Left ventricle myocardium inferior (tissue), 1 donor: ENCODE measurements around the gene CRPPA. TPM values are rescaled to one million over a fixed set of nuclear protein-coding genes. Genes with fewer than 3 reads are reported as not detected.
"Not testable (repeated sequence)": the region's sequence is repeated elsewhere in the genome, so short reads cannot be mapped to it uniquely, and the experiment has no call there.

Experiments used
- DNase-seq: peaks from one replicate; pipeline ENCODE4 v3.0.0-alpha.2; 2020
- H3K27ac ChIP-seq: fragments of 200-600 bp; replicated peaks from 2 replicates; pipeline ENCODE4 v1.8.0; 2021
- H3K27me3 ChIP-seq: fragments of 200-600 bp; 2 replicates; pipeline ENCODE4 v1.8.0; 2021; ENCODE audit warnings: low read depth
- H3K36me3 ChIP-seq: fragments of 200-600 bp; 2 replicates; pipeline ENCODE4 v1.8.0; 2021
- H3K4me1 ChIP-seq: fragments of 200-600 bp; 2 replicates; pipeline ENCODE4 v1.8.0; 2021
- H3K4me3 ChIP-seq: fragments of 200-600 bp; 2 replicates; pipeline ENCODE4 v1.8.0; 2021; ENCODE audit warnings: mild to moderate bottlenecking, moderate library complexity
- H3K9me3 ChIP-seq: fragments of 200-600 bp; replicated peaks from 2 replicates; pipeline ENCODE4 v1.8.0; 2021
- intact Hi-C: fragments of 100-400 bp; cut with micrococcal nuclease; formaldehyde crosslinking; loops from one replicate; pipeline ENCODE4 v1.11.0; 2022
- total RNA-seq: library from RNA; stranded (reverse); fragmentation: NEBNext Ultra II Directional; extraction: Animal tissue kit (Norgen Biotek cat#: 25700); gene quantifications from one replicate; pipeline ENCODE4 v1.2.1, GENCODE V29; 2021
- TF ChIP-seq, protein P1 (sequence below): fragments of 200-600 bp; IDR thresholded peaks from 2 replicates; pipeline ENCODE4 v1.8.0; 2021; ENCODE audit warnings: antibody characterized with exemption, mild to moderate bottlenecking, borderline replicate concordance
- donor health status: DM: no; HTN: yes; CAD: no; lungs with severe emphysema.

Gene CRPPA
- total RNA-seq, 1 donor from 2014 or later, result 8.3 TPM

DNA sequence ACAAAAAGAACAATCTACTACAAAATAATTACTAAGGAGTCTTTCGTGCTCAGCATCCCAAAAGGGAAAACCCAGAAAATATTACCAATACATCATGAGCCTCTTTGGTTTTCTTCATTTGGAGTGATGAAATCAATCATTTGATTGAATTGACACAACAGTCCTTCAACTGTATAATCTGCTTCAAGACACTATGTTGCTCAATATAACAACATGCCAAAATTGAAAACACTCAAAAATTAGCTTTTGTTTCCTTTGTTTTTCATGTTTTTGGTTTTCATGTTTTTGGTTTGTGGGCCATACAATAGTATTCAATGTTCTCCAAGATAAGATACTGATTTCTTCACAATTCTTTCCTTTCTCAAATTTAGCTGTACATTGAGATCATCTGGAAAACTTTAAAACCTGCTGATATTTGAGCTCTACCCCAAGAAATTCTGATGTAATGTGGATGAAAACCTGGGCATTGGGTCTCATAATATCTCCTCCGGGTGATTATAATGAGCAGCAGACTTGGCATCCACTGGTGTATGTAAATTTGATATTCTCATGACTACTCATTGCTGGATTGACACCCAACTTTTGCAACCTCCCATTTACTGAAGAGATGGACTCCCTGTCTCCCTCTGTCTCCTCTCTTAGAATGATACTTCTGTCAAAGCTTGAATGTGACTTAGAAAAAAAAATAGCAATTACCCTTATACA, 39.6 kb upstream of the CRPPA start:
- Histone ChIP-seq H3K36me3 (no peaks in the 10 kb centered on the region), H3K4me1 (peaks cover 12% of the 10 kb centered on the region), H3K4me3 (no peak overlapping the region), H3K9me3 (peaks cover 6% of the 10 kb centered on the region), H3K27me3 (peaks cover 21% of the 10 kb centered on the region), H3K27ac (no peak overlapping the region)
- TF ChIP-seq, protein P1, sequence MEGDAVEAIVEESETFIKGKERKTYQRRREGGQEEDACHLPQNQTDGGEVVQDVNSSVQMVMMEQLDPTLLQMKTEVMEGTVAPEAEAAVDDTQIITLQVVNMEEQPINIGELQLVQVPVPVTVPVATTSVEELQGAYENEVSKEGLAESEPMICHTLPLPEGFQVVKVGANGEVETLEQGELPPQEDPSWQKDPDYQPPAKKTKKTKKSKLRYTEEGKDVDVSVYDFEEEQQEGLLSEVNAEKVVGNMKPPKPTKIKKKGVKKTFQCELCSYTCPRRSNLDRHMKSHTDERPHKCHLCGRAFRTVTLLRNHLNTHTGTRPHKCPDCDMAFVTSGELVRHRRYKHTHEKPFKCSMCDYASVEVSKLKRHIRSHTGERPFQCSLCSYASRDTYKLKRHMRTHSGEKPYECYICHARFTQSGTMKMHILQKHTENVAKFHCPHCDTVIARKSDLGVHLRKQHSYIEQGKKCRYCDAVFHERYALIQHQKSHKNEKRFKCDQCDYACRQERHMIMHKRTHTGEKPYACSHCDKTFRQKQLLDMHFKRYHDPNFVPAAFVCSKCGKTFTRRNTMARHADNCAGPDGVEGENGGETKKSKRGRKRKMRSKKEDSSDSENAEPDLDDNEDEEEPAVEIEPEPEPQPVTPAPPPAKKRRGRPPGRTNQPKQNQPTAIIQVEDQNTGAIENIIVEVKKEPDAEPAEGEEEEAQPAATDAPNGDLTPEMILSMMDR, result no peak
- no peak for DNase-seq
- intact Hi-C loops, result no loop called here

DNA sequence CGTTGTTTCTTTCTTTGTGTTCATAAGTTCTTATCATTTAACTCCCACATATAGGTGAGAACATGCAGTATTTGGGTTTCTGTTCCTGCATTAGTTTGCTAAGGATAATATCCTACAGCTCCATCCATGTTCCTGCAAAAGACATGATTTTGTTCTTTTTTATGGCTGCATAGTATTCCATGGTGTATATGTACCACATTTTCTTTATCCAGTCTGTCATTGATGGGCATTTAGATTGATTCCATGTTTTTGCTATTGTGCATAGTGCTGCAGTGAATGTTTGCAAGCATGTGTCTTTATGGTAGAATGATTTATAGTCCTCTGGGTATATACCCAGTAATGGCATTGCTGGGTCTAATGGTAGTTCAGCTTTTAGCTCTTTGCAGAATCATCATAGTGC, 35.0 kb upstream of the CRPPA start:
- intact Hi-C loops, DNase-seq: not testable (repeated sequence)

DNA sequence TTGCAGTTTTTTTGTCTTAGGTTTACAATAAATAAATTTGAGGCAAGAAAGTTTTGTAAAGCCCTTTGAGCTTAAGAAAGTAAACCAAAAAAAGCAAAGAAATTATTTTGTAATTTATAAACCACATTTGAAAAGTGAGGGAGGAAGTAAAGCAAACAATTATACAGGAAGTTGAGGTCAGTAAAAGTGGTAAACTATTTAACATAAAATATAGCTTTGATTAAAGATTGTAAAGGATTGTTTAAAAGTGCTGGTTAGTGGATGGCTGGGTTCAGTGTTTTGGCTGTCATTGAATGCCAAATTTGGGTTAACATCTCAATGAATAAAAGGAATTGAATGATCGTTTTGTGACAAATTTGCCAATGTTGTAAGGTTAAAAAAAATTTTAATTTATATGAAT, 34.3 kb upstream of the CRPPA start:
- Histone ChIP-seq H3K27ac (no peak overlapping the region), H3K36me3 (no peaks in the 10 kb centered on the region), H3K27me3 (no peaks in the 10 kb centered on the region), H3K9me3 (peaks cover 6% of the 10 kb centered on the region), H3K4me1 (no peaks in the 10 kb centered on the region), H3K4me3 (no peak overlapping the region)
- intact Hi-C loops, result no loop called here
- no peak for DNase-seq
- TF ChIP-seq, protein P1, result no peak

More for the DNA sequence above, 35.0 kb upstream of the CRPPA start:
- H3K4me1 ChIP-seq, H3K27ac ChIP-seq, H3K27me3 ChIP-seq, H3K9me3 ChIP-seq, H3K4me3 ChIP-seq, H3K36me3 ChIP-seq: not testable (repeated sequence)

DNA sequence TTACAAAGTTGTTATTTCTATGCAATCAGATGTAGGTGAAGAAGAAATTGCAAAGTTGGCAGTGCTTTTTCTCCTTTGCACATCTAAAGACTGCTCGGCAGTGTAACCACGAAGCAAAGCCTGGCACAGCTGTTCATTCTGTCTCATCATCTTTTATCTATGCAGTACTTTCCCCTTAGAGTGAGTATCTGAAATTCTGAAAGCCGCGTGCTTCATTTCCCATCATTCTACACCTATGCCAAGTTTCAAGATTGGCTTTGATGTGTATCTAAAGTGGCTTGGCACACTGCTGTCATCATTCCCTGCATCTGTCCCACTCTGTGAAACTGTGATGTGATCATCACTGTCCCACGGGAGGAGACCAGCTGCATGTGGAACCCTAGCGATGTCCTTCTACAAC, 29.0 kb upstream of the CRPPA start:
- H3K27me3 ChIP-seq, result no peaks in the 10 kb centered on the region
- TF ChIP-seq, protein P1, result no peak
- intact Hi-C loops, result no loop called here

DNA sequence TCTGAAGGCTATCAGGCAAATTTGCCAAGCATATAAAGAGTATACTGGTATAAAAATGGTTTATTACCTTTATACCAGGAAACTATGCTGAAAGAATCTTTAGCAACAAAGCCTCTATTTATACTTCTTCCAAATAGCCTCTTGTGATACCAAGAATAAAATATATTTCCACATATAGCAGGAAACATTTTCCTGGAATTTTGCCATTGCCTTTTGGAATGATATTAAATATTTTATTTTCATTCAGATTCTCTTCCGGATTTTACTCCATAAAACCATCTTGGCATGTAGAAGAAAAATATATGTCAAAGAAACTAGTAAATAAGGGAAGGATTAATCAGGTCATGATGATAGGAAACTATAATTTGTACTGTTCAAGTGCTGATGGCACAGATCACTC, 26.5 kb upstream of the CRPPA start:
- H3K27ac ChIP-seq, result no peak overlapping the region
- TF ChIP-seq, protein P1, result no peak
- no peaks in the 10 kb centered on the region for H3K4me1 ChIP-seq
- no peaks in the 10 kb centered on the region for H3K27me3 ChIP-seq
- H3K36me3 ChIP-seq, result no peaks in the 10 kb centered on the region
- no peak overlapping the region for H3K4me3 ChIP-seq
- H3K9me3 ChIP-seq, result no peaks in the 10 kb centered on the region
- intact Hi-C loops, result no loop called here
- DNase-seq, result no peak

More for the DNA sequence above, 29.0 kb upstream of the CRPPA start:
- Histone ChIP-seq H3K27ac (no peak overlapping the region), H3K9me3 (no peaks in the 10 kb centered on the region), H3K4me1 (no peaks in the 10 kb centered on the region), H3K36me3 (no peaks in the 10 kb centered on the region), H3K4me3 (no peak overlapping the region)
- DNase-seq, result no peak

DNA sequence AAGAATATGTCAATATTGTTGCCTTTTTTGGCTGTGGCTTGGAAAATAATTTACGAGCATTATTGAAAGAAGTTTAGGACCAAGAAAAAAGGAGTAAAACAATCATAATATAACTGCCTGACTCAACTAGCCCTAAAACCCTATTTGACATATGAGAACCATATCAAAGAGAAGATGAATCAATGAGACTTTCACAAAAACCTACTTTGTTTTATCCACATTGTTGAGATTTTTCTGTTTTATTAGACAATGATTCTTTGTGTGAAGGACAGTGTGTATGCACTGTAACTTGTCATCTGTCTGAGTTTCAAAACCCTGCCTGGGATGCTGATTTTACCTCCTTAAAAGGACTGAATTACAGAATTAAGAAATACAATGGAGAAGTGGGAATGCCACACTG, 25.2 kb upstream of the CRPPA start:
- Histone ChIP-seq H3K27ac (no peak overlapping the region), H3K27me3 (no peaks in the 10 kb centered on the region), H3K4me3 (no peak overlapping the region), H3K4me1 (no peaks in the 10 kb centered on the region), H3K36me3 (no peaks in the 10 kb centered on the region), H3K9me3 (no peaks in the 10 kb centered on the region)
- TF ChIP-seq, protein P1, result no peak
- DNase-seq, result no peak
- intact Hi-C loops, result no loop called here

DNA sequence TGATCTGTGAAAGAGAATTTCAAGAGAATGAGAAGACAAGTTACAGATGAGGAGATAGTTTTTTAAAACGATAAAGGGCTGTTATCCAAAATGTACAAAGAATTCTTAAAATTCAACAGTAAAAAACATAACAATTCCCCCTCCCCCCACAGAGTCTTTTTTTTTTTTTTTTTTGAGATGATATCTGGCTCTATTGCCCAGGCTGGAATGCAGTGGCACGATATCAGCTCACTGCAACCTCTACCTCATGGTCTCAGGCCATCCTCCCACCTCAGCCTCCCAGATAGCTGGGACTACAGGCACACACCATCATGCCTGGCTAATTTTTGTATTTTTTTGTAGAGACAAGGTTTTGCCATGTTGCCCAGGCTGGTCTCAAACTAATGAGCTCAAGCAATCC, 22.5 kb upstream of the CRPPA start:
- H3K9me3 ChIP-seq, H3K4me3 ChIP-seq, H3K27ac ChIP-seq, DNase-seq, intact Hi-C loops, H3K4me1 ChIP-seq, H3K36me3 ChIP-seq, H3K27me3 ChIP-seq: not testable (repeated sequence)
